Caco-2 (cell line): ENCODE measurements around the gene KNL1. TPM values are rescaled to one million over a fixed set of nuclear protein-coding genes. Genes with fewer than 3 reads are reported as not detected.

Experiments
- BruUV-seq: library from RNA; stranded (reverse); fragments of 400-500 nt; replicated peaks from 2 replicates; lab custom pipeline; 2021; lab: Mats Ljungman, UMichigan
- CTCF ChIA-PET: fragments of 300-600 bp; sonication (Branson Sonifier 250); formaldehyde crosslinking; loops from one replicate; lab custom pipeline; 2022; ENCODE audit warnings: antibody characterized with exemption; lab: Charles Lee
- POLR2A ChIA-PET: fragments of 300-600 bp; sonication (Branson Sonifier 250); formaldehyde crosslinking; loops from one replicate; lab custom pipeline; 2022; ENCODE audit warnings: antibody characterized with exemption; lab: Charles Lee
- DNase-seq, 2 experiments: peaks; one replicate each; pipeline versions ENCODE4 v3.0.0 to v3.0.0-alpha.2; 2020 to 2022
- H3K27me3 ChIP-seq: replicated peaks from 2 replicates; pipeline ENCODE4 v1.6.0; 2011; ENCODE audit warnings: low read length; ENCODE audit not compliant: control insufficient read depth, insufficient read depth
- H3K36me3 ChIP-seq: 2 replicates; pipeline ENCODE4 v1.5.1; 2011; ENCODE audit warnings: low read length; ENCODE audit not compliant: control insufficient read depth, insufficient read depth
- H3K4me1 ChIP-seq: fragments of 250-450 bp; sonication (Bioruptor Pico); 2 replicates; pipeline ENCODE4 v1.5.1; 2020; ENCODE audit warnings: mild to moderate bottlenecking
- H3K4me3 ChIP-seq: 2 replicates; pipeline ENCODE4 v1.5.1; 2011; ENCODE audit warnings: low read depth, mild to moderate bottlenecking, control low read depth, low read length
- H3K9me3 ChIP-seq: fragments of 250-450 bp; sonication (Bioruptor Pico); 2 replicates; pipeline ENCODE4 v1.5.1; 2020; ENCODE audit warnings: mild to moderate bottlenecking, moderate library complexity
- H3K27ac Mint-ChIP-seq: one replicate; pipeline ENCODE4 v1.8.0; 2022; ENCODE audit warnings: mixed read lengths; ENCODE audit not compliant: unreplicated experiment
- H3K27me3 Mint-ChIP-seq: one replicate; pipeline ENCODE4 v1.8.0; 2022; ENCODE audit warnings: mixed read lengths; ENCODE audit not compliant: insufficient read depth, unreplicated experiment
- H3K36me3 Mint-ChIP-seq: one replicate; pipeline ENCODE4 v1.8.0; 2022; ENCODE audit warnings: mild to moderate bottlenecking, mixed read lengths; ENCODE audit not compliant: insufficient read depth, unreplicated experiment
- H3K4me1 Mint-ChIP-seq: one replicate; pipeline ENCODE4 v1.8.0; 2022; ENCODE audit warnings: low read depth, mixed read lengths; ENCODE audit not compliant: unreplicated experiment
- H3K4me3 Mint-ChIP-seq: one replicate; pipeline ENCODE4 v1.8.0; 2022; ENCODE audit warnings: mild to moderate bottlenecking, moderate library complexity, mixed read lengths; ENCODE audit not compliant: unreplicated experiment
- H3K9me3 Mint-ChIP-seq: one replicate; pipeline ENCODE4 v1.8.0; 2022; ENCODE audit warnings: mixed read lengths; ENCODE audit not compliant: unreplicated experiment
- intact Hi-C: fragments of 100-400 bp; cut with micrococcal nuclease; formaldehyde crosslinking; loops from one replicate; pipeline ENCODE4 v1.10.0; 2022; ENCODE audit not compliant: unreplicated experiment
- total RNA-seq: library from RNA; stranded (reverse); gene quantifications from 2 replicates; pipeline ENCODE4 v1.2.3, GENCODE V29; 2022
- TF ChIP-seq, protein P1 (sequence below), 2 experiments: fragments of 200-600 bp in 1 of 2; IDR thresholded peaks; 1 replicate in 1 of 2; 2 replicates in 1 of 2; pipeline versions ENCODE4 v1.5.1 to v1.8.0; 2011 to 2022; ENCODE audit warnings: antibody characterized with exemption in 1 of 2, control low read depth in 1 of 2, inconsistent platforms in 1 of 2, low read depth in 1 of 2, low read length in 1 of 2, mild to moderate bottlenecking in 1 of 2, moderate library complexity in 1 of 2; ENCODE audit not compliant: insufficient read depth in 1 of 2, severe bottlenecking in 1 of 2, unreplicated experiment in 1 of 2

KNL1 gene
- total RNA-seq, 1 experiment from 2014 or later: 29.5 TPM

- Histone ChIP-seq H3K9me3 (no peaks in the 10 kb centered on the region), H3K4me1 (peaks cover 4% of the 10 kb centered on the region; the same call in 1 of the 2 replicates), H3K27me3 (no peaks in the 10 kb centered on the region), H3K36me3 (no peaks in the 10 kb centered on the region), H3K4me3 (peak overlapping the region; percentile 93)
- Mint-ChIP-seq H3K27ac (no peak overlapping the region), H3K27me3 (no peaks in the 10 kb centered on the region), H3K4me3 (no peak overlapping the region), H3K9me3 (no peaks in the 10 kb centered on the region), H3K4me1 (peaks cover 14% of the 10 kb centered on the region), H3K36me3 (peaks cover 24% of the 10 kb centered on the region)
- TF ChIP-seq, protein P1, sequence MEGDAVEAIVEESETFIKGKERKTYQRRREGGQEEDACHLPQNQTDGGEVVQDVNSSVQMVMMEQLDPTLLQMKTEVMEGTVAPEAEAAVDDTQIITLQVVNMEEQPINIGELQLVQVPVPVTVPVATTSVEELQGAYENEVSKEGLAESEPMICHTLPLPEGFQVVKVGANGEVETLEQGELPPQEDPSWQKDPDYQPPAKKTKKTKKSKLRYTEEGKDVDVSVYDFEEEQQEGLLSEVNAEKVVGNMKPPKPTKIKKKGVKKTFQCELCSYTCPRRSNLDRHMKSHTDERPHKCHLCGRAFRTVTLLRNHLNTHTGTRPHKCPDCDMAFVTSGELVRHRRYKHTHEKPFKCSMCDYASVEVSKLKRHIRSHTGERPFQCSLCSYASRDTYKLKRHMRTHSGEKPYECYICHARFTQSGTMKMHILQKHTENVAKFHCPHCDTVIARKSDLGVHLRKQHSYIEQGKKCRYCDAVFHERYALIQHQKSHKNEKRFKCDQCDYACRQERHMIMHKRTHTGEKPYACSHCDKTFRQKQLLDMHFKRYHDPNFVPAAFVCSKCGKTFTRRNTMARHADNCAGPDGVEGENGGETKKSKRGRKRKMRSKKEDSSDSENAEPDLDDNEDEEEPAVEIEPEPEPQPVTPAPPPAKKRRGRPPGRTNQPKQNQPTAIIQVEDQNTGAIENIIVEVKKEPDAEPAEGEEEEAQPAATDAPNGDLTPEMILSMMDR (IDR thresholded peaks at IDR 0.05; ENCODE audit: insufficient read depth in 1 of 2, low read depth in 1 of 2, low read length in 1 of 2, severe bottlenecking in 1 of 2, unreplicated experiment in 1 of 2): no peak
- no peak for DNase-seq
- ChIA-PET CTCF (no interaction called here), POLR2A (no interaction called here)
- intact Hi-C loops: loop anchor here (10.0 kb wide), 1 partner anchor 189 kb away; no protein-coding TSS in a partner anchor
- BruUV-seq: no TSS peak
These were observed 1.7 kb downstream of the KNL1 start for GRCh38 chr15:40595773-40596172.

DNA sequence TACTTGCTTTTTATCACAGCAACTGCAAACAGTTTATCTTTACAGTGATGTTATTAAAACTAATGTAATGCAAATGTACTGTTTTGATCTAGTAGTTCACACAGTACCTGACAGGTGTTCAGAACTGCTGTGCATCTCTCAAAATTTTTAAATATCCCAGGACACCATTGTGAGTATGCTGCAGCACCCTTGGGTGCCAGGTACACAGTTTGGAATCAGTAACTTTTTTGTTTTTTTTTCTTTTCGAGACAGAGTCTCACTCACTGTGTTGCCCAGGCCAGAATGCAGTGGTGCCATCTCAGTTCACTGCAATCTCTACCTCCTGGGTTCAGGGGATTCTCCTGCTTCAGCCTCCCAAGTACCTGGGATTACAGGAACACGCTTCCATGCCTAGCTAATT is 3.0 kb downstream of the KNL1 start:
- Mint-ChIP-seq H3K27ac (no peak overlapping the region), H3K27me3 (no peaks in the 10 kb centered on the region), H3K9me3 (no peaks in the 10 kb centered on the region), H3K36me3 (peaks cover 24% of the 10 kb centered on the region), H3K4me3 (no peak overlapping the region), H3K4me1 (peaks cover 7% of the 10 kb centered on the region)
- Histone ChIP-seq H3K9me3 (no peaks in the 10 kb centered on the region), H3K36me3 (no peaks in the 10 kb centered on the region), H3K4me3 (no peak overlapping the region), H3K4me1 (no peaks in the 10 kb centered on the region), H3K27me3 (no peaks in the 10 kb centered on the region)
- ChIA-PET CTCF (no interaction called here), POLR2A (no interaction called here)
- TF ChIP-seq, protein P1 (IDR thresholded peaks at IDR 0.05; ENCODE audit: insufficient read depth in 1 of 2, low read depth in 1 of 2, low read length in 1 of 2, severe bottlenecking in 1 of 2, unreplicated experiment in 1 of 2): no peak
- DNase-seq: no peak
- intact Hi-C loops: loop anchor here (10.0 kb wide), 1 partner anchor 188 kb away; no protein-coding TSS in a partner anchor
- no TSS peak for BruUV-seq

GRCh38 chr15:40598126-40598525 is 4.1 kb downstream of the KNL1 start:
- TF ChIP-seq, protein P1 (IDR thresholded peaks at IDR 0.05; ENCODE audit: insufficient read depth in 1 of 2, low read depth in 1 of 2, low read length in 1 of 2, severe bottlenecking in 1 of 2, unreplicated experiment in 1 of 2): no peak
- ChIA-PET POLR2A (no interaction called here), CTCF (no interaction called here)
- DNase-seq: no peak
- Histone ChIP-seq H3K4me3 (no peak overlapping the region), H3K4me1 (no peaks in the 10 kb centered on the region), H3K36me3 (no peaks in the 10 kb centered on the region), H3K9me3 (no peaks in the 10 kb centered on the region), H3K27me3 (no peaks in the 10 kb centered on the region)
- Mint-ChIP-seq H3K9me3 (no peaks in the 10 kb centered on the region), H3K27me3 (no peaks in the 10 kb centered on the region), H3K4me1 (peaks cover 7% of the 10 kb centered on the region), H3K27ac (no peak overlapping the region), H3K36me3 (peaks cover 16% of the 10 kb centered on the region), H3K4me3 (no peak overlapping the region)
- intact Hi-C loops: loop anchor here (10.0 kb wide), 1 partner anchor 187 kb away; no protein-coding TSS in a partner anchor
- BruUV-seq: no TSS peak
